Activated CD4-positive, alpha-beta T cell treated with anti-CD3 and anti-CD28 coated beads, Interleukin-2, amount 10 ng/mL, durations not matched to agents 24 days and 14 days (primary cell): Measurements from ENCODE around the gene RAB18. TPM values are rescaled to one million over a fixed set of nuclear protein-coding genes. Genes with fewer than 3 reads are reported as not detected.

Experiments used
- DNase-seq: peaks from one replicate; pipeline ENCODE4 v3.0.0; 2022
- H3K27ac Mint-ChIP-seq: one replicate; pipeline ENCODE4 v1.8.0; 2022; ENCODE audit warnings: mild to moderate bottlenecking, mixed read lengths
- H3K27me3 Mint-ChIP-seq: one replicate; pipeline ENCODE4 v1.8.0; 2022; ENCODE audit warnings: mixed read lengths
- H3K36me3 Mint-ChIP-seq: one replicate; pipeline ENCODE4 v1.8.0; 2022; ENCODE audit warnings: low read depth, mild to moderate bottlenecking, mixed read lengths
- H3K4me1 Mint-ChIP-seq: one replicate; pipeline ENCODE4 v1.8.0; 2021; ENCODE audit warnings: mixed read lengths
- H3K4me3 Mint-ChIP-seq: one replicate; pipeline ENCODE4 v1.8.0; 2022; ENCODE audit warnings: mild to moderate bottlenecking, moderate library complexity, mixed read lengths
- H3K9me3 Mint-ChIP-seq: one replicate; pipeline ENCODE4 v1.8.0; 2021; ENCODE audit warnings: mixed read lengths
- intact Hi-C: fragments of 100-400 bp; cut with micrococcal nuclease; formaldehyde crosslinking; loops from one replicate; pipeline ENCODE4 v1.15.1; 2023
- total RNA-seq: library from RNA; stranded (reverse); gene quantifications from 2 replicates; pipeline ENCODE4 v1.2.3, GENCODE V29; 2022

The RAB18 gene
- total RNA-seq, 1 donor from 2014 or later, result 58.3 TPM

- DNase-seq, result no peak
- peaks cover 52% of the 10 kb centered on the region for H3K36me3 Mint-ChIP-seq
- peak overlapping the region; percentile 73 for H3K4me3 Mint-ChIP-seq
- peak overlapping the region; percentile 87 for H3K27ac Mint-ChIP-seq
- intact Hi-C loops, result no loop called here
- H3K9me3 Mint-ChIP-seq, result no peaks in the 10 kb centered on the region
- H3K4me1 Mint-ChIP-seq, result peaks cover 45% of the 10 kb centered on the region
- no peaks in the 10 kb centered on the region for H3K27me3 Mint-ChIP-seq
These were observed 10.1 kb downstream of the RAB18 start for GRCh38 chr10:27514243-27514642.

GRCh38 chr10:27518261-27518660 is 14.2 kb downstream of the RAB18 start:
- Mint-ChIP-seq H3K4me1 (peaks cover 35% of the 10 kb centered on the region), H3K36me3 (peaks cover 31% of the 10 kb centered on the region), H3K4me3 (no peak overlapping the region), H3K27ac (no peak overlapping the region), H3K9me3 (no peaks in the 10 kb centered on the region), H3K27me3 (no peaks in the 10 kb centered on the region)
- no peak for DNase-seq
- intact Hi-C loops, result no loop called here

- Mint-ChIP-seq H3K36me3 (peaks cover 22% of the 10 kb centered on the region), H3K4me3 (no peak overlapping the region)
These were observed 21.7 kb downstream of the RAB18 start for GRCh38 chr10:27525819-27526218.

DNA sequence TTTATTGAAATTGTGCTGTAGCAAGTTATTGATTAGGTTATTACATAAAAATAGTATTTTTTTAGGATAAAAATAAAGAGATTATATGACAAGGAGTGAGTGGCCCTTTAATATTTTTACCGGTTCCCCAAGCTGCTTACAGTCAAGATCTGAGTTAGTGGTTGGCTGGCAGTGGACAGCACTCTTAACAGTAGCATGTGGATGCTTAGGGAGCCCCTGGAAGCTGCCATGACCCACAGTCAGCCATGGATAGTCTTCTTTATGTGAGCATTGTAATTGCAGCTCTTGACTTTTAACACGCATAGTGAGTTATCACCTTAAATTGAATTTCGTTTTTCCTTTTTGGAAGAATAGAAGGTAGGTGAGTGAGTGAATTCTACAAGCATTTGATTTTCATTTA is 22.1 kb downstream of the RAB18 start:
- Mint-ChIP-seq H3K27ac (no peak overlapping the region), H3K4me1 (peaks cover 53% of the 10 kb centered on the region), H3K4me3 (no peak overlapping the region), H3K36me3 (peaks cover 24% of the 10 kb centered on the region), H3K27me3 (no peaks in the 10 kb centered on the region), H3K9me3 (no peaks in the 10 kb centered on the region)
- no peak for DNase-seq
- intact Hi-C loops, result loop anchor here (2.0 kb wide), 1 partner anchor 21 kb away; the partner anchor contains the start of gene RAB18

More at GRCh38 chr10:27525819-27526218, 21.7 kb downstream of the RAB18 start:
- Mint-ChIP-seq H3K27ac (no peak overlapping the region), H3K9me3 (no peaks in the 10 kb centered on the region), H3K27me3 (no peaks in the 10 kb centered on the region), H3K4me1 (peaks cover 51% of the 10 kb centered on the region)
- DNase-seq, result no peak
- intact Hi-C loops, result loop anchor here (2.0 kb wide), 1 partner anchor 21 kb away; the partner anchor contains the start of gene RAB18

- Mint-ChIP-seq H3K4me3 (no peak overlapping the region), H3K27ac (peak overlapping the region; percentile 40), H3K27me3 (no peaks in the 10 kb centered on the region), H3K9me3 (no peaks in the 10 kb centered on the region), H3K4me1 (peaks cover 56% of the 10 kb centered on the region), H3K36me3 (peaks cover 26% of the 10 kb centered on the region)
- intact Hi-C loops, result loop anchor here (2.0 kb wide), 1 partner anchor 23 kb away; the partner anchor contains the start of gene RAB18
- DNase-seq, result no peak
These were observed 23.7 kb downstream of the RAB18 start for GRCh38 chr10:27527666-27528295.

DNA sequence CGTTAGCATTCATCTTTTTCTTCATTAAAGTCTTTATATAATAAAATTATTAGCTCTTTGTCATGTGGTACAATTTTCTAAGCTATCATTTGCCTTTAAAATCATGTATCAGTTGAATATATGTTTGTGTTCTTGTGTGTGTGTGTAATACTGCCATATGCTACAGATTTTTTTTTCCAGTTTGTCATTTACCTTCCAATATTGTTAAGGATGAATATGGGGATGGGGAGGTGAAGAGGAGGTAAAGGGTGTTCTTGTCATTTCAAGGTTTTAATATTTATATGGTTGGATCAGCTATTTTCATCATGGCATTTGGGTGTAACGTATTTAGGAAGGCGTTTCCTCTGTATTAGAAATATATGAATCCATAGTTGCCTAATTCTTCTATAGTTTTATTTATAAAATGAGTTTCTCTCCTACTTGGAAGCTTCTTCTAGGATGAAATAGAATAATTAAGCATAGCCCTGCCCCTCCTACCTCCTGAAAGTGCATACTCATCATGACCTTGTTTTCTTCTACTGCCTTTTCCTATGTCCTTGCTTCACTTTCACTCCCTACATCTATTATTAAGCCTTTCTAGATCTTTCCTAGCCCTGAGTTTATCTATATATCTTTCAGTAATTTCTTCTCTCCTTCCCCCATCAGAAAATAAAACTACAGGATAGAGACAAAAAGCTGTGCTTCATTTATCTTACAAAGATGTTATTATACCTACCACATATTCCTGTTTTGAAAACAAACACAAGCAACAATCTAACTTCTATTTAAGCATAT is 25.1 kb downstream of the RAB18 start:
- intact Hi-C loops, result no loop called here
- Mint-ChIP-seq H3K9me3 (no peaks in the 10 kb centered on the region), H3K4me1 (peaks cover 47% of the 10 kb centered on the region), H3K27ac (peak overlapping the region; percentile 56), H3K4me3 (no peak overlapping the region), H3K36me3 (peaks cover 26% of the 10 kb centered on the region), H3K27me3 (no peaks in the 10 kb centered on the region)
- DNase-seq, result no peak

DNA sequence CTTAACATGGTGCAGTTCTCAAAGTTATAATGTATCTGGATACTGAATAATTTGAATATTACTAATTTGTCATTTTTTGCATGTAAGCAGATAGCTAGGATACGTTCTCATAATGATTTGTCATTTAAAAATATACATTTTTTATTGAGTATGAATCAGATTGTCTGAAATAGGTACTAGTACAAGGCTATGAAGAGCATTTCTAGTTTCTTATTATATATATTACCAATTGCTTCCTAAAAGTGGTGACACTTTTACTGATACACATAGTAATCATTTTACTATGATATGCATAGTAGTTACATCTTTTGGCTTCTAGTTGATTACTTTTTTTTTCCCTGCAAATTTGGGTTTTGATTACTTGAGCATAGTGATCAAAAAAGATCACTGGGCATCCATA is 26.4 kb downstream of the RAB18 start:
- Mint-ChIP-seq H3K4me3 (no peak overlapping the region), H3K27ac (no peak overlapping the region), H3K9me3 (no peaks in the 10 kb centered on the region), H3K27me3 (no peaks in the 10 kb centered on the region), H3K4me1 (peaks cover 36% of the 10 kb centered on the region), H3K36me3 (peaks cover 27% of the 10 kb centered on the region)
- intact Hi-C loops, result no loop called here
- no peak for DNase-seq

GRCh38 chr10:27531336-27531847 is 27.3 kb downstream of the RAB18 start:
- Mint-ChIP-seq H3K4me3 (peak overlapping the region; percentile 41), H3K4me1 (peaks cover 31% of the 10 kb centered on the region), H3K9me3 (no peaks in the 10 kb centered on the region), H3K27ac (peak overlapping the region; percentile 51), H3K36me3 (peaks cover 27% of the 10 kb centered on the region), H3K27me3 (no peaks in the 10 kb centered on the region)
- no peak for DNase-seq
- intact Hi-C loops, result no loop called here

DNA sequence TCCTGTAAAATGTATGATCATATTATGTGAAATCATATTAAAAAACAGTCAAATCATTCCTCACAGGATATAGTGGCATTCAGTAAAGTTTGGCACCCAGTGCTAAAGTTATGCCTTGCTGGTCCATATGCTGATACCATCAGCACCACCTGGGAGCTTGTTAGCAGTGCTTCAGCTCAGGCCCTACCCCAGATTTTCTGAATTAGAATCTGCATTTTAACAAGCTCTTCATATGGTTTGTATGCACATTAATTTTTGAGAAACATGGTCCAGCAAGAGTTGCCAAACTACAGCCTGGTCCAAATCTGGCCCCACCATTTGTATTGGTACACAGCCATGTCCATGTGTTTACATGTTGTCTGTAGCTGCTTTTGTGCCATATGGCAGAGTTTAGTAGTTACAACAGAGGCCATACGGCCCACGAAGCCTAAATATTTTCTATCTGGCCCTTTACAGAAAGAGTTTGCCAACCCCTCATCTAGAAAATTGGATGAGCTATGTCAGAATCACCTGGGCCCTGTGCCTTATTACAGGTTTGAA is 30.1 kb downstream of the RAB18 start:
- DNase-seq, result no peak
- H3K9me3 Mint-ChIP-seq, result no peaks in the 10 kb centered on the region
- no peak overlapping the region for H3K4me3 Mint-ChIP-seq
- intact Hi-C loops, result no loop called here
- H3K27me3 Mint-ChIP-seq, result no peaks in the 10 kb centered on the region
- peaks cover 35% of the 10 kb centered on the region for H3K36me3 Mint-ChIP-seq
- peaks cover 21% of the 10 kb centered on the region for H3K4me1 Mint-ChIP-seq
- H3K27ac Mint-ChIP-seq, result no peak overlapping the region

GRCh38 chr10:27535317-27535716 is 31.2 kb downstream of the RAB18 start:
- no peak overlapping the region for H3K4me3 Mint-ChIP-seq
- H3K27ac Mint-ChIP-seq, result no peak overlapping the region
- H3K4me1 Mint-ChIP-seq, result peaks cover 13% of the 10 kb centered on the region
- H3K9me3 Mint-ChIP-seq, result no peaks in the 10 kb centered on the region
- no peak for DNase-seq
- intact Hi-C loops, result no loop called here
- peaks cover 33% of the 10 kb centered on the region for H3K36me3 Mint-ChIP-seq
- H3K27me3 Mint-ChIP-seq, result no peaks in the 10 kb centered on the region

- intact Hi-C loops, result no loop called here
- no peak for DNase-seq
These were observed 32.3 kb downstream of the RAB18 start for GRCh38 chr10:27536437-27536836.

GRCh38 chr10:27537166-27537565 is 33.1 kb downstream of the RAB18 start:
- Mint-ChIP-seq H3K9me3 (no peaks in the 10 kb centered on the region), H3K36me3 (peaks cover 34% of the 10 kb centered on the region), H3K27ac (no peak overlapping the region), H3K4me3 (no peak overlapping the region), H3K4me1 (peaks cover 13% of the 10 kb centered on the region), H3K27me3 (no peaks in the 10 kb centered on the region)
- intact Hi-C loops, result no loop called here
- DNase-seq, result no peak

More at GRCh38 chr10:27536437-27536836, 32.3 kb downstream of the RAB18 start:
- Mint-ChIP-seq H3K27me3 (no peaks in the 10 kb centered on the region), H3K4me3 (no peak overlapping the region), H3K36me3 (peaks cover 33% of the 10 kb centered on the region), H3K4me1 (peaks cover 13% of the 10 kb centered on the region), H3K9me3 (no peaks in the 10 kb centered on the region), H3K27ac (no peak overlapping the region)

GRCh38 chr10:27537787-27538186 is 33.7 kb downstream of the RAB18 start:
- H3K27me3 Mint-ChIP-seq, result no peaks in the 10 kb centered on the region
- H3K27ac Mint-ChIP-seq, result no peak overlapping the region
- intact Hi-C loops, result no loop called here
- no peaks in the 10 kb centered on the region for H3K9me3 Mint-ChIP-seq
- no peak overlapping the region for H3K4me3 Mint-ChIP-seq
- peaks cover 36% of the 10 kb centered on the region for H3K36me3 Mint-ChIP-seq
- no peak for DNase-seq
- peaks cover 15% of the 10 kb centered on the region for H3K4me1 Mint-ChIP-seq

- DNase-seq, result no peak
- no peaks in the 10 kb centered on the region for H3K27me3 Mint-ChIP-seq
- H3K4me3 Mint-ChIP-seq, result no peak overlapping the region
- H3K4me1 Mint-ChIP-seq, result peaks cover 16% of the 10 kb centered on the region
- intact Hi-C loops, result no loop called here
- no peak overlapping the region for H3K27ac Mint-ChIP-seq
- H3K36me3 Mint-ChIP-seq, result peaks cover 33% of the 10 kb centered on the region
- H3K9me3 Mint-ChIP-seq, result no peaks in the 10 kb centered on the region
These were observed 36.6 kb downstream of the RAB18 start for GRCh38 chr10:27540672-27541071.
